Stimulated activated CD4-positive, alpha-beta T cell treated with anti-CD3 and anti-CD28 coated beads, Interleukin-4, amount 100 ng/mL, for 24 hours (primary cell): ENCODE data around the gene BTBD2.
"Not testable (repeated sequence)": the region's sequence is repeated elsewhere in the genome, so short reads cannot be mapped to it uniquely, and the experiment has no call there.

Experiments used
- DNase-seq: peaks from one replicate; pipeline ENCODE4 v3.0.0-alpha.2; 2020

Gene BTBD2

DNA sequence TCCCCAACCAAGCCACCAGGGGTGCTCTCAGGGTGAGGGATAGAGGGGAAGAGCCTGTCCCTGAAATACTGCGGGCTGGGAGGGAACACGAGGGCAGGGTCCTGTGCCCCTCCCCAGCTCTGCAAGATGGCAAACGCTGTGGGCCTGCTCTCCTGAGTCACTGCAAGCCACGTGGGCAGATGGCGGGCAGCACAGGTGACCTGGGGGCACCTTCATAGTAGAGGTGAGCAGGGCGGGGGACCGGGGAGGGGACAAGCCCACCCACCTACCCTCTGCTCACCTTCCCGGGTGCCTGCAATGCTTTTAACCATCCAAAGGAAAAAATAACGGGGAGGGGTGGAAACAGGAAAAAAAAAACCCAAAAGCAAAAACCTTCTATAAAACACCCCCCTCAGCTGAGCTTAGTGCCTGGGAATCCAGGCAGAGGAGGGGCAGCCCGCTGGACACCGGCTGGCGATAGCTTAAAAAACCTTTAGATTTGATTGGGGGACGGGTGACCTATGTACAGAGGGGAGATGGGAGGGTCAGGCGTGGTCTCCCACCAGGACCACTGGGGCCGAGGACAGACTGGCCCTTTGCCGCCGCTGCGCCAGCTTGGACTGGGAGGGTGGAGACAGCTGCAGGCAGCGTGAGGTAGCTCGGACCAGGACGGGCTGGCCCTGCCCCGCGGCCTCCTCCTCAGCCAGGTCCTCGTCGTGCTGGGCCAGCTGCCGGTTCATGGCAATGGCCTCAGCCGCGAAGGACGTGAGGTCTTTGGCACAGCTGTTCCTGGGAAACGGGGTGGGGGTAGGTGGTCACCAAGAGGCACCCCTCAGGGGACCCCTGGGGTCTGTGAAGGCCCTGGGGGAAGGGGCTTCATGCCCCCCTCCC lies 23.8 kb upstream of the BTBD2 start:
- no peak for DNase-seq

DNA sequence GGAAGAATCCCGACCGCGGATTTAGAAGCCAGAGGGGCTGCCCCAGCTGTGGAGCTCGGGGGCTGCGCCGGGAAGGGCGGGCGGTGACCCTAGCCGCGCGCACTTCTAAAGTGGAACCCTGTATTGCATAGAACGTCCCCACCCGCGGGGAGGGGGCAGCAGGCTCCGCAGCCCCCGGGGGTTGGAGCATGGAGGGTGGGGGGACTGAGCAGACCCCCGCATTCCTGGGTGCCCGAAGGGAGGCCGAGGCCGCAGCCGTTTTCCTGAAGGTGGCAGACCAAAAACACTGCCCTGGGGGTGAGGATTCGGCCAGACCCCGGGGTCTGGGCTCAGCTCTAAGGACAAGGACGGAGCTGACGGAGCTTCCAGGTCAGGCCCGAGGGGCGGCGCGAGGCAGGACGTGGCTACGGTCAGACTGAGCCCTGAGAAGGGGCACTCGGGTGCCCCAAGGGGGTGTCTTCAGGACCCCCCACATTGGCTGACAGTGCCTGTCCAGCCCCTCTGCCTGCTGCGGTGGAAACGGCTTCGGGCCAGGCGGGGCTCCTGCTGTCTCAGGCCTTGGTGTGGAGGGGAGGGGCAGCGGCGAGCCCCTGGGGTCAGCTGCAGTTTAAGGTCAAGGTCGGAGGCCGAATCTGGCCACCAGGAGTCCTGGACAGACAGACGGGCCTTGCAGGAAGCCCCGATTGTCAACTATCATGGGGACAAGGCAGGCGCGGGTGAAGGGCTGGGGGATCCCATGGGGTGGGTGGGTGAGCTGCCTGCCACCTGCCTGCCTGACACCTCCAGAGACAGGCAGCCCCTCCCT lies 23.0 kb upstream of the BTBD2 start:
- DNase-seq: no peak

GRCh38 chr19:2037651-2038255 lies 22.2 kb upstream of the BTBD2 start:
- no peak for DNase-seq

DNA sequence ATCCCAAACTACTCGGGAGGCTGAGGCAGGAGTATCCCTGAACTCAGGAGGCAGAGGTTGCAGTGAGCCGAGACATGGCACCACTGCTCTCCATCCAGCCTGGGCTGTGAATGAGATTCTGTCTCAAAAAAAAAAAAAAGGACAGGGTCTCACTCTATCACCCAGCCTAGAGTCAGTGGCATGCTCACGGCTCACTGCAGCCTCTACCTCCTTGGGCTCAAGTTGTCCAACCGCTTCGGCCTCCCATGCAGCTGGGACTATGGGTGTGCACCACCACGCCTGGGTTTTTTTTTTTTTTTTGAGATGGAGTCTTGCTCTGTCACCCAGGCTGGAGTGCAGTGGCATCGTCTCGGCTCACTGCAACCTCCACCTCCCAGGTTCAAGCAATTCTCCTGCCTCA lies 20.9 kb upstream of the BTBD2 start:
- no peak for DNase-seq

DNA sequence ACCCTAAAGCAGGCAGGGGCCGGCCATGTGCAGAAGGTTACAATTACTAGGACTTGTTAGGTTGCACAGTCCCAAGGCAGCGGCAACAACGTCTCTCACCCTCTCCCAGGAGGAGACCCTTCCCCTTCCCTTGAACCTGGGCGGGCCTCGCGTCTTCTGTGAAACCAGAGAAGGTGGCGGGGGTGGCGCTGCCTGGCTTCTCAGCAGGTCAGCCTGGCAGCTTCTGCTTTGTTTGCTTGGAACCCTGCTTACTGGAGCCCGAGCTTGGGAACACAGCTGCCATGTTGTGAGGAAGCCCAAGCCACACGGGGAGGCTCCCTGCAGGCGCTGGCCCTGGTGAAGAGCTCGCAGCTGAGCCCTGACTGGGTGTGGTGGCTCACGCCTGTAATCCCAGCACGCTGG lies 20.1 kb upstream of the BTBD2 start:
- no peak for DNase-seq

GRCh38 chr19:2034729-2035589 lies 19.4 kb upstream of the BTBD2 start:
- DNase-seq: peak; percentile 65

GRCh38 chr19:2034253-2034652 lies 18.7 kb upstream of the BTBD2 start:
- not testable (repeated sequence) for DNase-seq

GRCh38 chr19:2033825-2034159 lies 18.3 kb upstream of the BTBD2 start:
- DNase-seq: no peak

DNA sequence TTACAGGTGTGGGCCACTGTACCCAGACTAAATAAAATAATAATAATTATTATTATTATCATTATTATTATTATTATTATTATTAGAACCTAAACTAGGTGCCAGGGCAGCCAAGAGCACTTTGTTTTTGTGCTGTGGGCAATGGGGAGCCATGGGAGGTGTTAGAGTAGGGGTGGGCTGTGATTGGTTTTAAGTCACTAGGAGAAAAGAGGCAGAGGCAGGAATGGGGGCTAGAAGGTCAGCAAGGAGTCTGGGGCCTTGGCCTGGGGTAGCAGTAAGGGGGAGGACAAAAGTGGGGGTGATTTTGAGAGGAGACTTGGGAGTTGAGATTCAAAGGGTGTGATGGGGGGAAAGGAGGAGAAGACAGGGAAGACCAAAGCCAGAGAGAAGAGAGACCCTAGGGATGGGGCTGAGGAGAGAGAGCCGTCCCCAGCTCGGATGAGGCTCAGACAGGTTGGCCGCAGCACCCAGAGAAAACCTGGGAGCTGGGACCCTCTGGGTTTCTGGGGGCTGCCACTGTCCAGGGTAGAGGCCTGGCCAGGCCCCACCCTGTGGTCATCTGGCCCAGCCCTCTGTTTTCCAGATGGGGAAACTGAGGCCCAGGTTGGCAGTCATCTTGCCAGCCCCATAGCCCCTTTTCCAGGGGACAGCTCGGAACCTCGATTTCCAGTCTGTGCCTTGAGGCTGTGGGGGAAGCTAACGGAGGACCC lies 17.8 kb upstream of the BTBD2 start:
- no peak for DNase-seq

- DNase-seq: peak; percentile 37
Observed at GRCh38 chr19:2032296-2032941, 16.9 kb upstream of the BTBD2 start.

- no peak for DNase-seq
Observed at GRCh38 chr19:2027361-2027760, 11.8 kb upstream of the BTBD2 start.

DNA sequence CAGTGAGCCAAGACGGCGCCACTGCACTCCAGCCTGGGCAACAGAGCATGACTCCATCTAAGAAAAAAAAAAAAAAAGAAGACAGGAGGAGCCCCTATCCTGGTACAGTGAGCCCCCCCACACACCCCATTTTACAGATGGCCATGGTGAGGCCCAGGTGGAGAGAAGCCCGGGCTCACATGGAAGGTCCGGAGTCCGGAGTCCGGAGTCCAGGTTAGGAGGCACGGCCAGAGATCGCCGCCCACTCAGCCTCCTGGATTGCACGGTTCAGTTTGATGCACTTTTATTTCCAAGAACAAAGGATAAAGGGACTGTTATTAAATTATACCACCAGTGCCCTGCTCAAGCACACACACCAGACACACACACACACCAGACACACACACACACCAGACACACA lies 11.3 kb upstream of the BTBD2 start:
- no peak for DNase-seq

- DNase-seq: no peak
Observed at GRCh38 chr19:2022289-2022688, 6.8 kb upstream of the BTBD2 start.

DNA sequence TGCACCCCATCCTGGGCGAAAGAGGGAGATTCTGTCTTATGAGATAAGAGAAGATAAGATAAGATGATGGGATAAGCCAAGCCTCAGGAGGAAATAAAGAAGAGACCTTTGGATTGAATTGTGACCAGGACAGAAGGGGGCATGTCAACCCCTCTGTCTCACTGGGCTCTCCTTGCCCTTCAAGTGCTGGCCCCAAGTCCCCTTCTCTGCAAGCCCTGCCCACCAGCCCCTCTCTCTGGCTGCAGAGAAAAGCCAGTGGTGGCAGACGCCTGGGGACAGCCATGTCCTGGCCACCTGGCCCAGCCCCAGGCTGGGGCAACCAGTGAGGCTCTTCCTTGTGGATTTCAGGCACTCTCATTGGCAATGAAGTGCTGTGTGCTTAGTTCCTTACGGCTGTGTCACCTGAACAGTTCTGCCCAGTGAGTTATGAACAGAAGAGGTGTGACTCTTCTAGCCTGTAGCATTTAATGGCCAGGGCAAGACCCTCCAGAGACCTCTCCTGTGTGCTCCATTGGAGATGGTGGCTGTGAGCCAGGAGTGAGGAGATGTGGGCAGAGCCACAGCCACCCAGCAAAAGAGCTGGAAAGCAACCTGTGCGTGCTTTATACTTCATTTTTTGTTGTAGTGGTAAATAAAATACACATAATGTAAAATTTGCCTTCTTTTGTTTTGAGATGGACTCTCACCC lies 6.1 kb upstream of the BTBD2 start:
- no peak for DNase-seq

DNA sequence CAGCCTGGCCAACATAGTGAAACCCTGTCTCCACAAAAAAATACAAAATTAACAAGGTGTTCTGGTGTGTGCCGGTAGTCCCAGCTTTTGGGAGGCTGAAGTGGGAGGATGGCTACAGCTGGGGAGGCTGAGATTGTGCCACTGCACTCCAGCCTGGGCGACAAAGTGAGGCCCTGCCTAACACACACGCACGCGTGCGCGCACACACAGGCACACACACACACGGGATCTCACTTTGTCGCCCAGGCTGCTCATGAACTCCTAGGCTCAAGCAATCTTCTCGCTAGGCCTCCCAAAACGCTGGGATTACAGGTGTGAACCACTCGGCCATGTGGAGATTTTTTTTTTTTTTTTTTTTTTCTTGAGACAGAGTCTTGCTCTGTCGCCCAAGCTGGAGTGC lies 3.2 kb upstream of the BTBD2 start:
- DNase-seq: no peak

GRCh38 chr19:2016041-2016807 lies 710 bp upstream of the BTBD2 start:
- DNase-seq: peak; percentile 63

- no peak for DNase-seq
Observed at GRCh38 chr19:2014731-2015607, 545 bp downstream of the BTBD2 start.

DNA sequence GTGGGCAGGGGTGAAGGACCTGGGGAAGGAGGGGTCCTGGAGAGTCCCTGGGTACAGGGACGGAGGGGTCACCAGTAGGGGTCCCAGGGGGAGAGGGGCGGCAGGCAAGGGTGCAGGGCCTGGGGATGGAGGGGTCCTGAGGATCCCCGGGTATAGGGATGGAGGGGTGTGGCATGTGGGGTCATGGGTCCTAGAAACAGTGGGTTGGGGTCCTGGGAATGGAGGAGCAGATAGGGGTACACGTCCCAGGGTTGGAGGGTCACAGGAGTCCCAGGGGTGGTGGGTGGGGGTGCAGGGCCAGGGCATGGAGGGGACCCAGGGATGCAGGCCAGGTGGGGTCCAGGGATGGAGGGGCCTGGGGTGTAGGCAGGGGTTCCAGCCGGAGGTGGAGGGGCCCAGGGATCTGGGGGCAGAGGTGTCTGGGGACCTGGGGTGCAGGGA lies 1.4 kb downstream of the BTBD2 start:
- DNase-seq: no peak

DNA sequence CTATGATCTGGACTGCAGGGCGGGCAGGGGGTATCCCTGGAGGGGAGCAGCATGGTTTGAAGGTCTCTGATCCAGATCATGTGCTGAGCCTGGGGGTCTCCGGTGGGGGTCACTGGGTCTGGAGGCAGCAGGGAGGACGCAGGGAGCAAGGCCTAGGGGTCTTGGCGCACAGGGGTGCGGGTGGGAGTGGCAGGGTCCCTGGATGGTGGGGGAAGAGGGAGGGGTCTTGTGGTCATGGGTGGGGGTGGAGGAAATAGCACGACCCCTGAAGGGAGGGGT lies 1.9 kb downstream of the BTBD2 start:
- DNase-seq: no peak
